Stimulated activated CD8-positive, alpha-beta memory T cell treated with anti-CD3 and anti-CD28 coated beads, Interleukin-15, amount 100 ng/mL, for 48 hours (primary cell): Measurements from ENCODE around the gene LRRIQ4.

Experiments
- DNase-seq, 2 donors: peaks; one replicate each; pipeline ENCODE4 v3.0.0-alpha.2; 2020; ENCODE audit warnings: low read depth in 2 of 2

The LRRIQ4 gene

GRCh38 chr3:169812332-169813235, at the start of gene LRRIQ4, which contains the start of gene LRRC34:
TSS of gene LRRIQ4 (plus strand) at chr3:169812870. CDS start at chr3:169821922, 9,052 bp downstream.
TSS of gene LRRC34 (minus strand) at chr3:169812904. CDS start at chr3:169812548, 356 bp downstream.
- peak; percentile 66 for DNase-seq

- DNase-seq: peak; percentile 52 to 58
Observed at GRCh38 chr3:169764312-169764881, 48.3 kb upstream of the LRRIQ4 start.

GRCh38 chr3:169764882-169765612, 47.6 kb upstream of the LRRIQ4 start, which contains the start of gene TERC:
TSS of gene TERC (minus strand) at chr3:169765060.
- peak; percentile 87 to 89 for DNase-seq

- peak; percentile 54 to 65 for DNase-seq
Observed at GRCh38 chr3:169769287-169770181, 43.1 kb upstream of the LRRIQ4 start, which contains the start of gene ACTRT3. TSS of gene ACTRT3 (minus strand) at chr3:169769561. CDS start at chr3:169769520, 41 bp downstream.

- peak; percentile 23 to 29 for DNase-seq
Observed at GRCh38 chr3:169771497-169772304, 41.0 kb upstream of the LRRIQ4 start.

GRCh38 chr3:169772305-169772896, 40.3 kb upstream of the LRRIQ4 start:
- peak; percentile 36 to 57 for DNase-seq

GRCh38 chr3:169772897-169773816, 39.5 kb upstream of the LRRIQ4 start, which contains the start of gene MYNN:
TSS of gene MYNN (plus strand) at chr3:169773396. CDS start at chr3:169774296, 900 bp downstream.
- peak; percentile 87 to 88 for DNase-seq

GRCh38 chr3:169774186-169774585, 38.5 kb upstream of the LRRIQ4 start:
- DNase-seq: no peak

- DNase-seq: no peak
Observed at GRCh38 chr3:169777822-169778221, 34.8 kb upstream of the LRRIQ4 start.

GRCh38 chr3:169780742-169781141, 31.9 kb upstream of the LRRIQ4 start:
- no peak for DNase-seq

- DNase-seq: no peak
Observed at GRCh38 chr3:169781209-169781855, 31.3 kb upstream of the LRRIQ4 start.

GRCh38 chr3:169787120-169787519, 25.6 kb upstream of the LRRIQ4 start:
- DNase-seq: no peak

GRCh38 chr3:169787791-169788190, 24.9 kb upstream of the LRRIQ4 start:
- DNase-seq: no peak

- DNase-seq: no peak
Observed at GRCh38 chr3:169790219-169790618, 22.5 kb upstream of the LRRIQ4 start.

GRCh38 chr3:169790687-169791429, 21.8 kb upstream of the LRRIQ4 start:
- no peak for DNase-seq

- DNase-seq: no peak
Observed at GRCh38 chr3:169792359-169792758, 20.3 kb upstream of the LRRIQ4 start.

- DNase-seq: no peak
Observed at GRCh38 chr3:169804681-169805080, 8.0 kb upstream of the LRRIQ4 start.
